Measurements from ENCODE around the gene ARL16.
A peak's percentile ranks its signal among the peaks of the same experiment; 100 is the strongest.
"Not testable (repeated sequence)": the region's sequence is repeated elsewhere in the genome, so short reads cannot be mapped to it uniquely, and the experiment has no call there.

Gene ARL16

DNA sequence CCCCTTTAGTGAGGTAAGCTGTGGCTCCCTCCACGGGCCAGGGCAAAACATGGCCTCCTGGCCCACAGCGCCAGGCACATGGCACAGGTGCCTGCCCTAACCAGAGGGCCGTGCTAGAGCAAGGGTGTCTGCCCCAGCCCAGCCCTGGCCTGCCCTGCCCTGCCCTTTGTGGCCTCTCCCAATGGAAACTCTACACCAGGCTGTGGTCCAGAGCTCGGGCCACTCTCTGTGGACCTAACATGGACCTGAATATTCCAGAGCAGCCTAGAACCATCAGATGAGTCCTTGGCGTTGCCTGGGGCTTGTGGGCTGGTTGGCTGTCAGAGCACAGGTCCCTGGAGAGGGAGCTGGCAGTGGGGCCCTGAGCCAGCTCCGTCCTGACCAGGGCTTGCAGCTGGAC lies 11.6 kb upstream of the ARL16 start:
- no peak for DNase-seq (ENCODE audit: low read depth)

DNA sequence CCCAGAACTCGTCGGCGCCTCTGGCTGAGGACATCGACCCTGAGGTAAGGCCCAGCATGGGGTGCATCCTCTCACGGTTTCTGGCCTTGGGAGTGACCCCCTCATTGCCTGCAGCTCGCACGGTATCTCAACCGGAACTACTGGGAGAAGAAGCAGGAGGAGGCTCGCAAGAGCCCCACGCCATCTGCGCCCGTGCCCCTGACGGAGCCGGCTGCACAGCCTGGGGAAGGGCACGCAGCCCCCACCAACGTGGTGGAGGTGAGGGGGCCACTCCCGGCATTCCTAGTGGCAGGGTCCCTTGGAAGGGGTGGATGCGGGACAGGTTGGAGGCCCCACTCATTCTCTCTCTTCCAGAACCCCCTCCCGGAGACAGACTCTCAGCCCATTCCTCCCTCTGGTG lies 11.2 kb upstream of the ARL16 start:
- no peak for DNase-seq (ENCODE audit: low read depth)

DNA sequence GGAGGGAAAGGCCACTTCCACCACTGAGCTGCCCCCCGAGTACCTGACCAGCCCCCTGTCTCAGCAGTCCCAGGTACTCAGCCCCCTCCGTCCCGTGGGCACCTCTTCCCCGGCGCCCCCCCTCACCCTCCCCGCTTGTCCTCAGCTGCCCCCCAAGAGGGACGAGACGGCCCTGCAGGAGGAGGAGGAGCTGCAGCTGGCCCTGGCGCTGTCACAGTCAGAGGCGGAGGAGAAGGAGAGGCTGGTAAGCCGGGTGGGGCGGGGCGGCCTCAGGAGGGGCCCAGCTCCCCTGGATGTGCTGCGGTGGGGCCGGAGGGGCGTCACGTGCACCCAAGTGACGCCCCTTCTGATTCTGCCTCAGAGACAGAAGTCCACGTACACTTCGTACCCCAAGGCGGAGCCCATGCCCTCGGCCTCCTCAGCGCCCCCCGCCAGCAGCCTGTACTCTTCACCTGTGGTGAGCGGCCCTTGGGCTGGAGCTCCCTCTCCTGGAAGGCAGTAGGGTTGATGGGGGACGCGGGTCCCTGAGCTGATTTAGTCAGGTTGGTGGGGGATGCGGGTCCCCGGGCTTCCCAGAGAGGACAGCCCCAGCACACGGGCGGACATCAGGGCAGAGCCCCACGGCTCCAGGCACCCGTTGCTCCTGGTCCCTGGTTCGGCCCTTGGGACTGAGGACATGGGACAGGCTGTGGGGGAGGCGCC lies 10.1 kb upstream of the ARL16 start:
- no peak for DNase-seq (ENCODE audit: low read depth)

DNA sequence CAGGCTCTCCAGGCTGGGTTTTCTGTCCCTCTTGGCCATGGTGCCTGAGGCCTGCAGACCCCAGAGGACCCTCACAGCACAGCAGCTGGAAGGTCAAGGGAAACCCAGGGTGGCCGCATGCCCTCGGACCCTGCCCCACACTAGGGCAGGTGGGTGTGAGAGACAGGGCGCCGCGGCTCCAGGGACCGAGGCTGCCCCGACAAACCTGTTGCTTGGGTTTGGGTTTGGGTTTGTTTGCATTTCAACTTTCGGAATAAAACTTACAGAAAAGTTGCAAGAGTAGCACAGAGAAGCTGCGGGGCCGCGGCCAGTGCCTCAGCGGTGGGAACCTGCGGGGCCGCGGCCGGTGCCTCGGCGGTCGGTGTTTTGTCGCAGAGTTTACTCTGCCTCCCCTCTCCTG lies 8.0 kb upstream of the ARL16 start:
- DNase-seq (ENCODE audit: low read depth) = no peak

DNA sequence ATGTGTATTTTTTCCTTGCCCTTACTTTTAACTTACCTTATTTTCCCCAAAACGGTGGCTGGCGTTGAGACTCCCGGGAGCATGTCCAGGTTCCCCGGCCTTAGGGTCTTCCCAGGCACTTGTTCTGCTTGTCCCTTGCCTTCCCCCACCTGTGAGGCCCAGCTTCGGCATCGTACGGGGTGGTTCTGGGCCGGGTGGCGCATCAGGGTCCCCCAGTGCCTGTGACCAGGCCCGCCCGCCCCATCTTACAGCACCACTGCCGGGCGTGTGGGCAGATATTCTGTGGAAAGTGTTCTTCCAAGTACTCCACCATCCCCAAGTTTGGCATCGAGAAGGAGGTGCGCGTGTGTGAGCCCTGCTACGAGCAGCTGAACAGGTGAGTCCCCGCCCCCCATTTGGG lies 7.6 kb upstream of the ARL16 start:
- no peak for DNase-seq (ENCODE audit: low read depth)

DNA sequence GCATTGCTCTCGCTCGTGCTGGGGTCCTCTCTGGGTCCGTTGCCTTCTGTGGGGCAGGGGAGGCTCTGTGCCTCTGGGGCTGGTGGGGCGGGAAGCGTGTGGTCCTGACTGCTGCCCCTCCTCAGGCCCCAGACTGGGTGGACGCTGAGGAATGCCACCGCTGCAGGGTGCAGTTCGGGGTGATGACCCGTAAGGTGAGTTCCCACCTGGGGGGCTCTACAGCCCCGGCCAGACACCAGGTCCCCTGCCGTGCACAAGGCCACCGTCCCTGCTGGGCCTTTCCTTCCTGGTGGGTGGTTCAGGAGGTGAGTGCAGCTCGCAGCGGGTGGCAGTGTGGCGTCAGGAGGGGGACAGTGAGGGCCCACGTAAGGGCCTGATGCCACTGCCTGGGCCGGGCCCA lies 7.0 kb upstream of the ARL16 start:
- no peak for DNase-seq (ENCODE audit: low read depth)

DNA sequence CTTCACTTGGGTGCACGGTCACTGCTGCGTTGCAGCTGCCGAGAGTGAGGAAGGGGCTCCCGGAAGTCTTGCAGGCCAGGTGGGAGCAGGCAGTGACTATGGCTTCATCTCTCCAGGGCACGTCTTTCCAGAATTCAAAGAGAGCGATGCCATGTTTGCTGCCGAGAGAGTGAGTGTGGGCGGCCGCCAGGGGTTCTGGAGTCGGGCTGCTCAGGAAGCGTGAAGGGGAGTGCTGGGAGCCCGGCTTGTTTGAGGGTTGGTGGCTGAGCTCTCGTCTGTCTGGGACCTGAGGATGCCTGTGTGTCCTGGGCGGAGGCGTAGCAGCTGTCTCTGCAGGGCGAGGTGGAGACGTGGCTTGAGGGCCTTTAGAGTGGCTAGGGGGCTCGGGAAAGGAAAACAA lies 6.5 kb upstream of the ARL16 start:
- DNase-seq (ENCODE audit: low read depth) = no peak

DNA sequence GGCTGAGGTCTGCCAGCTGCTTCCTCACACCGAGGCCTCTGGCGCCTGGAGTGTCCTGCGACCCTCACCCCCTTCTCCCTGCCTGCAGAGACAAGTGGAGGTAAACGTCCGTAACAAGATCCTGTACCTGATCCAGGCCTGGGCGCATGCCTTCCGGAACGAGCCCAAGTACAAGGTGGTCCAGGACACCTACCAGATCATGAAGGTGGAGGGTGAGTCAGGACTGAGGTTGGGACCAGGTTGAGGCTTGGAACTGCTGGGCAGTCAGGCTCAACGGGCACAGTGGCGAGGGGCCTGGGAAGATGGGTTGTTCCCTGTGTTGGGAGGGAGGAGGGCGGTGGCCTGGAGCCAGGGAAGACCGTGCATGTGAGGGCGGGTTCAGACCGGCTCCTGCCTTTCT lies 5.0 kb upstream of the ARL16 start:
- no peak for DNase-seq (ENCODE audit: low read depth)

DNA sequence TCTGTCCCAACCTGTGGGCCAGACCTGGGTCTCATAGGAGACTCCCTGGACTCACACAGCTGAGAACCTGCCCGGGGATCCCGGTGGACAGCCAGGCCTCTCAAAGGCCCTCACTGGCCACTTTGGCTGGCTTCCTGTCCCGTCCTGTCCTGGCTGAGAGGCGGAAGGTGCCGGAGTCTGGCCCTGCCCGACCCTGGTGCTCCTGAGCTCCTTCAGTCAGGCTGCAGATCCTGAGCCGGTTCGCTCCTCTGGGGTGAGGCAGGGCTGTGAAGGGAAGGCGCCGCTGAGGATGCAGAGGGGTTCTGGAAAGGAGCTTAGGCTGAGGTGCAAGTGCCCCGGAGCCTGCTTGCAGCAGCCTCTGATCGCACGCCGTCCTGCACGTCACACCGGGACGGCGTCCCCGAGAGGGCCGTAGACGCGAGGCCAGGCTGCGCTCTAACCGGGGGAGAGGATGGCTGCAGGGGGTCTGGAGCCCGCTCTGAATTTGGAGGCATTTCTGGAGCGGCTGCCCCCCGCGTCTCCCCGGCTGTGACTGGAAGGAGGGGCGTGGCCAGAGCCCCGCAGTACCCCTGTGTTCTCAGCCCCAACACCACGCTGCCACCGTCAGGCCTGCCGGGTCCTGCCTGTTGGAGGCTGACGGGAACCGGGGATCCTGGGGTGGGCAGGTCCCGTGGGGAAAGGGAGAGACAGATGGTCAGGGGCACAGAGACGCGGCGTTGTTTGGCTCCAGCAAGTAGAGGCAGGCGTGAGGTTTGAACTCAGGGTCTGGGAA lies 4.4 kb upstream of the ARL16 start:
- no peak for DNase-seq (ENCODE audit: low read depth)

DNA sequence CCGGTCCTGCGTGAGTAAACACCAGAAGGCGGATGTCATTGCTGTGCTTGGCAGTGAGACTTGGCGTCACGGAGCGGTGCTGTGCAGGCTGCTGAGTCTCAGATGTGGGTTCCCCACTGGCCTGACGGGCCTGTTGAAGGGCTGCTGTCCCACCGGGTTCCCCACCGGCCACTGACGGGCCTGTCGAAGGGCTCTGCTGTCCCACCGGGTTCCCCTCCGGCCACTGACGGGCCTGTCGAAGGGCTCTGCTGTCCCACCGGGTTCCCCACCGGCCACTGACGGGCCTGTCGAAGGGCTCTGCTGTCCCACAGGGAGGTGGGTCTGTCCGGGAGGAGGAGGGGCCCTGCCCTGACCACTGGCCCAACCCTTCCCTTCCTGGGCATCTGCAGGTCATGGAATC lies 3.0 kb upstream of the ARL16 start:
- DNase-seq (ENCODE audit: low read depth) = no peak

DNA sequence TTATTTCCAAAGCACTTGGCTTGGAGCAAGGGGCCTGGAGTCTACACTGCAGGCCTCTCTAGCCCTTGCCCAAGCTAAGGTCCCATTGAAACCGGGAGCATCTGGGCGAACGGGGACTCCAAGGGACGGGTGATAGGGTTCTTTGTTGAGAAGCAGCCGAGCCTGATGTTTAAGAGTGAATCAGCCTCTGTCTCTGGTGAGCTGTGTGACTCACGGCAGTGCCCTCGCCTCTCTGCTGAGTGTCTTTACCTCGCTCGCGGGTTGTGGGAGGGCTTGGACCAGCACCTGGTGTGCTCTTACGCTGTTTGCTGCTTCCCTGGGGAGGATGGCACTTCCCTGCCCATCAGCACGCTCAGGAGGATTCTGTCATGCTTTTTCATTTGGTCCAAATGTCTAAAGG lies 1.5 kb upstream of the ARL16 start:
- peak; percentile 45 for DNase-seq (ENCODE audit: low read depth)

DNA sequence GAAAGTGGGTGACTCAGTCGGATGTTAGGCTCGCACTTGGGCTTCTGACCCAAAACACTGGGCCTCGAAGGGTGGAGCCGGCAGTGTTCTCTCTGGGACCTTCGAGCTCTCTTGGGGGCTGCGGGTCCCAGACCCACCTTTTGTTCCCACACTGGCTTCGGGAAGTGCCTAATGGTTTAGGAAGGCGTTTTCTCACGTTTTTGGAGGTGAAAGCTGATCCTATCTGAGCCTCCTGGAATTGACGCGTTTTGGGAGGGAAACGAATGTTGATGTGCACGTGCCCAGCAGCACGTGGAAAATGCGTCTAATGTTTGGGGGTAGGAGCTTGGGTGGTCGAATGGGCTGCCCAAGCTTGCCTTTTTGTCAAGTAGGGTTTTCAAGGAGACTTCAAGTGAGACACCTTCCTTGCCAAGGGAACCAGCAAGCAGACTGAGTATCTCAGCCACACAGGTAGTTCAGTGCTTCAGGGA lies 880 bp upstream of the ARL16 start:
- no peak for DNase-seq (ENCODE audit: low read depth)

DNA sequence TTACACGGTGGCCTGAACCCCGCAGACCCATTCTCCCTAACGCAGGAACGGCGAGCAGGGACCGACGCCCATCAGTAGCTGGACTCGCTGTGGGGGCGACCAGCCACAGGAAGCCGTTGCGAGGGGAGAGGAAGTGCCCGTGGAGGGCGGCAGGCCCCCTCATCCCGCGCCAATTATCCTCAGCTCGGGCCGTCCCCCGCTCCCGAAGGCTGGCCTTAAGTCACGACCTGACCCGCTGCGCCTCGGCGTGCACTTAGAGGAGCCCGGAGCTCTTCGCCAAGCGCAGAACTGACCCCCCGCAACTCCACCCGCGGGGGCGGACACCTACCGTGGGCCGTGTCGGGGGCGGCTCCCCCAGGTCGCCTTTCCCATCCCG lies 401 bp downstream of the ARL16 start:
- no peak for DNase-seq (ENCODE audit: low read depth)

DNA sequence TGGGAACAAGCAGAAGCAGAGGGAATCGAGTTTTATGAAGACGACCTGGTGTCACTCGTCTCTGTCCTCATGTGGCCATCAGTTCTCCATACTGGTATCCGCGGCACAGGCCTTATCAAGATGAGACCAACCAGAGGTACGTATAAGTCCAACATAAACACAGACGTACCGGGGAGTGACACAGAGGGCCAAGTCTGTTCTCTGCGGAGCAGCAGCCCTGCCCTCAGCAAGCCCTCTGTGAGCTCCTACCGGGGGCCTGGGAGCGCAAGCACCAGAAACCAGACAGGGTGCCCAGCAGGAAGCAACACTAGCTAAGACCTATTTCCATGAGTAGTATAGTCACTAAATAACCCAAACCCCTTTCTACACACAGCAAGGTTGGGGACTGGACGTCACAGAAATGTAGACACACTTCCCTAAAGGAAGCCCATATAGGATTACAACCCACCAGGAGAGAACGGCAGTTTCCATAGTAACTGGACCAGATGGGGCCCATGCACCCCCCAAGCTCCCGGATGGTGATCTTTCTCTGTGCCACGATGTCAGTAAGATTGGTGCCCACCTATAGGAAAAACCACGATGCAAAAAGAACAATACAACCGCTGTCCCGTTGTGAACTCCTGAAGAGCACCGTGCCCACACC lies 911 bp downstream of the ARL16 start:
- no peak for DNase-seq (ENCODE audit: low read depth)

DNA sequence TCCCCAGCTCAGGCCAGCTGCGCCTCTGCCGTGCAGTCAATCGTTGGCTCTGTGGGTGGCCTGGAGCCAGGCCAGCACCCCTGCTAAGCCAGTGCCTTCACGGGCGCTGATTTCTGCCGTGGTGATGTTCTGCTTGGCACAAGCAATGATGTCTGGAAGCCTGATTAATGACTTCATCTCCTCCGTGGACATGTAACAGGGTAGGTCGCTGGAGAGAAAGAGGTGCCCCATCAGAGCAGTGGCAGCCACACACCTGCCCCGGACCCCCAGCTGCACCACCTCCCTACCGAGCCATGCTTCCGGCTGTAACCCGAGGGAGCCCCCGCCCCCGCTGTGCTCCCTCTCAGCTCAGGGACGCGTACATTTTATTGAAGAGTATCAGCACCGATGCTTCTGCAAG lies 1.9 kb downstream of the ARL16 start:
- no peak for DNase-seq (ENCODE audit: low read depth)

DNA sequence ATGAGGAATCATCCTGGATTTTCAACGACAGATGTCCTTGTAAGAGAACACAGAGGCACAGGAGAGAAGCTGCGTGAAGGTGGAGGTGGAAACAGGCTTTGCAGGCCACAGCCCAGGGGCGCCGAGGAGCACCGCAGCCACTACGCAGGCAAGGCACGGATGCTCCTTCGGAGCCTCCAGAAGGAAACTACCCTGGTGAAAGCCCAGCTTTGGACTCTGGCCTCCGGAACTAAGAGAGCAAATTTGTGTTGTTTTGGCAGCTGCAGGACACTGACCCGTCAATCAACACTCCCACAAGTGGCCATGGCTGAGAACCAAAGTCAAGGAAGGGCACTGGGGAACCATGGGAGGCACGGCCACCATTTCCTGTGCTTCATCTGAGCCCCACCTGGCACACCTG lies 3.4 kb downstream of the ARL16 start:
- no peak for DNase-seq (ENCODE audit: low read depth)

DNA sequence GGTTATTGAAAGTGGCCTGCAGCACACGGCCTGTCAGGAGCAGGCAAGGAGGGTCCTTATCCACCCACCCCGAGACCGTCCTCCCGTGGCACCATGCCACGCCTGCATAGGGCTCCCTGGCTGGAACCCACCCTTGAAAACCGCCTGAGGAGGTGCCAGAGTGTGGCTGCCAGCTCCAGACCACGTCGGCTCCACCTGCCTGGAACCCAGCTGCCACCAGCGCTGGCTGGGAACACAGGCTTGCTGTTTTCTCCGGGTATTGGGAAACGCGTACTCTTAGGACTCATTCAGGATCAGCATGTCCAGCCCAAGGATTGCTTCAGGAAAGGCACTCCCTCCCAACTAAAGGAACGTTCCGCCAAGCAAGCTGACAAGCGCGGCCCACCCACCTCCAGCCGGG lies 6.7 kb downstream of the ARL16 start:
- DNase-seq (ENCODE audit: low read depth) = no peak

DNA sequence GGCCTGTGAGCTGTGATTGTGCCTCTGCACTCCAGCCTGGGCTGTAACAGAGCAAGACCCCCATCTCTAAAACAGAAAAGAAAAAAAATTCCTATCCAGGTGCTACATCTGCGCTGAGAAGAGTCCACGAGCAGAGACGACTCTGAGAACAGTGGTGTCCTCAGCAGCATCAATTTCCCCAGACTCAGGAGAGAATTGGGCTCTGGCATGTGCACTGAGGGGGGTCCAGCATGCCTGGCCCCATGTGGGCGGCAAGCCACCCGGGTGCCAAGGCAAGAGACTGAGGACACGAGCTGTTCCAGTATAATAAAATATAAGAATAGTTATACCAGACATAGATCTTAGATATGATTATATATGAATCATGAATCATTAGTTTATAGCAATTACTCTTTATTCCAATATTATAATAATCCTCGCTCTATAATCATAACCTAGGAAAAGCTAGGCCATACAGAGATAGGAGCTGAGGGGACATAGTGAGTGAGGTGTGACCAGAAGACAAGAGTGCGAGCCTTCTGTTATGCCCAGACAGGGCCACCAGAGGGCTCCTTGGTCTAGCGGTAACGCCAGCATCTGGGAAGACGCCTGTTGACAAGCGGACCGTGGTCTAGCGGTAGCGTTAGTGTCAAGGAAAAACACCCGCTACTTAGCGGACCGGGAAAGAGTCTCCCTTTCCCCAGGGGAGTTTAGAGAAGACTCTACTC lies 7.9 kb downstream of the ARL16 start:
- DNase-seq (ENCODE audit: low read depth) = not testable (repeated sequence)

DNA sequence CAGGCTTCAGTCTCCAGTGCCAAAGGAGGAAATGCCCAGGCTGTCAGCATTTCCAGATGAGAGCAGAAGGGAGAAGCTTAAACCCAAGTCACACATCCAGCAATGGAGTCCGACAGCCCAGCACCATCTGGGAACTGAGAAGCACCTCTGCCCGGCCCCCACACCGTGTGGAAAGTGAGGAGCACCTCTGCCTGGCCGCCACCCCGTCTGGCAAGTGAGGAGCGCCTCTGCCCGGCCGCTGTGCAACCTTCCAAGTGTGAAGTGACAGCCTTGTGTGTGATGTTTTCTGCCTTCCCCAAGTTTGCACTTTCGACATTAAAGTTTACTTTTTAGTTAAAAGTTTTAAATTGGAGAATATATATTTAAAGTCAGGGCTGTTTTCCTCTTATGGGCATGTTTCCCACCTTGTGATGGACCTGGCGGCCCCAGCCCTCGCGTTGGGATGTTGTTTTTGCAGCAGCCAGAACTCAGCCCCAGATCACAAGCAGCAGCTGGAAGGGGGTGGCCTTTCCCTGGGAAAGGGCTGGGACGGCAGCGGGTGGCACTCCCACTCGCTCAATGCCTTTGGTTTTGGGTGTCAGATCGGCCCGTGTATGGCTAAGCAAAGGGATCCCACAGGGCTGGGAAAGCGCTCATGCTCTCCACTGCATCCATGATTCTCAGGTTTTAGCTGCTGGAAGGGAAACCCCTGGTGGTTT lies 9.9 kb downstream of the ARL16 start:
- no peak for DNase-seq (ENCODE audit: low read depth)

DNA sequence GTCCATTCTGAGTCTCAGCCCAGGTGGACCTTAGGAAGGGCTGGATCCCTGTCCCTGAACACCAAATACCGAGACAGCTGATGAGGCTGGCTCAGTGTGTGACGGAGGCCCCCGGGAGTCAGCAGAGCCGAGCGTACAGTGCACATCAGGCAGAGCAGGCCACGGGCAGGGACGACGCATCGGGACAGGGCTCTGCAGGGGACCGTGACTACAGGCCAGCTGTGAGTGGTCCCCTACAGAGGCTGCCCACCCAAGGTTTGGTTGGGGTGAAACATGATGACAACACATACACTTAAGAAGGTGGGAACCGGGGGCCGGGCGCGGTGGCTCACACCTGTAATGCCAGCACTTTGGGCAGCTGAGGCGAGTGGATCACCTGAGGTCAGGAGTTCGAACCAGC lies 10.6 kb downstream of the ARL16 start:
- DNase-seq (ENCODE audit: low read depth) = no peak

DNA sequence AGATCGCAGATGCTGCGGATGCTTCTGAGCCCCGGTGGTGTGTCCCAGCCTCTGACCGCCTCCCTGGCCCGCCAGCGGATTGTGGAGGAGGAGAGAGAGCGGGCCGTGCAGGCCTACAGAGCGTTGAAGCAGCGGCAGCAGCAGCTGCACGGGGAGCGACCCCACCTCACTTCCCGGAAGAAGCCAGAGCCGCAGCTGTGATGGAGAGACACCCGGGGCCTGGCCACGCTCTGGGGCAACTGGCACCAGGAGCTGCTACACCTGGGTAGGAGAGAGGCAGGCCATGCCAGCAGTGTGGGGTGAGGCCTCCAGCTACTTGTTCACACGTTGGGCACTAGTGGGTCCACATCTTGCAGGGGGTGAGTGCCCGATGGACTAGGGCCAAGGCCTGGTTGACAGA lies 11.1 kb downstream of the ARL16 start:
- no peak for DNase-seq (ENCODE audit: low read depth)

DNA sequence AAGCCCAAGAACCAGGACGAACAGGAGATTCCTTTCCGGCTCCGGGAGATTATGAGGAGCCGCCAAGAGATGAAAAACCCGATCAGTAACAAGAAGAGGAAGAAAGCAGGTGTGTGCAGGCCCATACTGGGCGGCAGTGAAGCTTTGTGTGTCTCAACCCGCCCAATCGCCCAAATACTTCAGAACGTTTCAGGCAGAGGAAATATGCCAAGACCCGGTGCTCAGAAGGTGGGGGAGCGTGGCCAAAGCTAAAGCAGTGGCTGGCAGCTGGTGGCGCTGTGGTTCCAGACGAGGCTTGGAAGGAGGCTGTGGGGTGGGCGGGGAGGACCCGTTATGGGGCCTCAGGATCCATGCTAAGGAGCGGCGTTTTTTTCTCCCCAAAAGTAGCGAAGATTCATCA lies 15.8 kb downstream of the ARL16 start:
- no peak for DNase-seq (ENCODE audit: low read depth)

Data from activated T-cell treated with anti-CD3 and anti-CD28 coated beads for 24 hours (primary cell).